GM06990 (cell line): Measurements from ENCODE around the gene RADX.

Experiments
- DNase-seq: peaks from one replicate; pipeline ENCODE4 v3.0.0-alpha.2; 2011; ENCODE audit not compliant: insufficient read length; ENCODE audit errors: extremely low read depth
- H3K27me3 ChIP-seq: replicated peaks from 2 replicates; pipeline ENCODE4 v1.6.0; 2011; ENCODE audit warnings: low read length; ENCODE audit not compliant: control insufficient read depth, insufficient read depth
- H3K36me3 ChIP-seq: 2 replicates; pipeline ENCODE4 v1.5.1; 2011; ENCODE audit warnings: low read length; ENCODE audit not compliant: control insufficient read depth, insufficient read depth
- H3K4me3 ChIP-seq: replicated peaks from 2 replicates; pipeline ENCODE4 v1.5.1; 2011; ENCODE audit warnings: low read depth, mild to moderate bottlenecking, control low read depth, low read length
- TF ChIP-seq, protein P1 (sequence below): IDR thresholded peaks from 2 replicates; pipeline ENCODE4 v1.5.1; 2011; ENCODE audit warnings: low read length, control low read depth, mild to moderate bottlenecking, inconsistent platforms; ENCODE audit not compliant: insufficient read depth, poor library complexity, severe bottlenecking

The RADX gene

DNA sequence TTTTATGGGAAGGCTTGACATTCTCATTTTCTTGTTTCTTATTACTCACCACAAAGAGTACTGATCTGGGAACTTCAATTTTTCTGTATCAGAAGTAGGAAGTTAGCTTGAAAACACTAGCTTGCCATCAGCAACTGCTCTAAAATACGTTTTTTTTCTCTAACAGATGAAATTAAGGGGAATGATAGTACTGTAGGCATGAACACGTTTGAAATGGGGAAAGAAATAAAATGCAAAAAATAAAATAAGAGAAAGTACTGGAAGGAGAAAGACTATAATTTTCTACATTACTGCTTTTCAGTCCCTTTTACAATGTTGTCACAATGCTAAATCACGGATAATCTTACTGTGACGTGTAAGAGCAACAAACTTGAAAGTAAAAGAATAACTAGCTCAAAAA is 1.5 kb downstream of the RADX start:
- no peak for DNase-seq
- Histone ChIP-seq H3K27me3 (no peaks in the 10 kb centered on the region), H3K4me3 (peak overlapping the region; percentile 74), H3K36me3 (no peaks in the 10 kb centered on the region)
- TF ChIP-seq, protein P1, sequence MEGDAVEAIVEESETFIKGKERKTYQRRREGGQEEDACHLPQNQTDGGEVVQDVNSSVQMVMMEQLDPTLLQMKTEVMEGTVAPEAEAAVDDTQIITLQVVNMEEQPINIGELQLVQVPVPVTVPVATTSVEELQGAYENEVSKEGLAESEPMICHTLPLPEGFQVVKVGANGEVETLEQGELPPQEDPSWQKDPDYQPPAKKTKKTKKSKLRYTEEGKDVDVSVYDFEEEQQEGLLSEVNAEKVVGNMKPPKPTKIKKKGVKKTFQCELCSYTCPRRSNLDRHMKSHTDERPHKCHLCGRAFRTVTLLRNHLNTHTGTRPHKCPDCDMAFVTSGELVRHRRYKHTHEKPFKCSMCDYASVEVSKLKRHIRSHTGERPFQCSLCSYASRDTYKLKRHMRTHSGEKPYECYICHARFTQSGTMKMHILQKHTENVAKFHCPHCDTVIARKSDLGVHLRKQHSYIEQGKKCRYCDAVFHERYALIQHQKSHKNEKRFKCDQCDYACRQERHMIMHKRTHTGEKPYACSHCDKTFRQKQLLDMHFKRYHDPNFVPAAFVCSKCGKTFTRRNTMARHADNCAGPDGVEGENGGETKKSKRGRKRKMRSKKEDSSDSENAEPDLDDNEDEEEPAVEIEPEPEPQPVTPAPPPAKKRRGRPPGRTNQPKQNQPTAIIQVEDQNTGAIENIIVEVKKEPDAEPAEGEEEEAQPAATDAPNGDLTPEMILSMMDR = no peak

DNA sequence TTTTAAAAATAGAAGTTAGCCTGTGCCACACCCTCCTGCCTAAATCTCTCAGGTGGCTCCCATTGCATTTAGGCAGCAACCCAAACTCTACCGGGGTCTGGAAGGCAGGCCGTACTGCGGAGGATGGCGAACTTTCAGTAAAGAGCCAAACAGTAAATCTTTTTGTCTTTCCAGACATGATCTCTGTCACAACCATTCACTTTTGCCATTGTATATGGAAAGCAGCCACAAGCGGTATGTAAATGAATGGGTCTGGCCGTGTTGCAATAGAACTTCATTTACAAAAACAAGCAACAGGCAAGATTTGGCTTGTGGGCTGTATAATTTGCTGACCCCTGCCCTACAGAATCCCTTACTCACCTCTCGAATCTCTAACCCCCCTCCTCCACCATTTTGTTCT is 3.3 kb downstream of the RADX start:
- no peak for DNase-seq
- Histone ChIP-seq H3K36me3 (no peaks in the 10 kb centered on the region), H3K4me3 (no peak overlapping the region), H3K27me3 (no peaks in the 10 kb centered on the region)
- TF ChIP-seq, protein P1 = no peak

- TF ChIP-seq, protein P1 = peak; percentile 49
- no peak overlapping the region for H3K4me3 ChIP-seq
- no peaks in the 10 kb centered on the region for H3K27me3 ChIP-seq
- DNase-seq = no peak
- H3K36me3 ChIP-seq = no peaks in the 10 kb centered on the region
Observed at GRCh38 chrX:106619797-106620196, 8.0 kb downstream of the RADX start.

DNA sequence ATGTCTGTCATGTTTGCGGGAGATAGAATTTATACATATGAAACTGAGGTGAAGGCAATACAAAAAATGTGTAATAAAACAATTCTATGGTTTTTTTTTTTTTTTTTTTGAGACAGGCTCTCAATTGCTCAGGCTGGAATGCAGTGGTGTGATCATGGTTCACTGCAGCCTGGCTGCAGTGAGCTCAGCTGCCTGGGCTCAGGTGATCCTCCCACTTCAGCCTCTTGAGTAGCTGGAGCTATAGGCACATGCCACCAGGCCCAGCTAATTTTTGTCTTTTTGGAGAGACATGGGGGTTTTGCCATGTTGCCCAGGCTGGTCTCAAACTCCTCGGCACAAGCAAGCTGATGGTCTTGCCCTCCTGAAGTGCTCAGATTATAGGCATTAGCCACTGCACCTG is 10.1 kb downstream of the RADX start:
- TF ChIP-seq, protein P1 = no peak
- Histone ChIP-seq H3K27me3 (no peaks in the 10 kb centered on the region), H3K36me3 (no peaks in the 10 kb centered on the region), H3K4me3 (no peak overlapping the region)
- no peak for DNase-seq

GRCh38 chrX:106626789-106627188 is 15.0 kb downstream of the RADX start:
- TF ChIP-seq, protein P1 = no peak
- DNase-seq = no peak
- Histone ChIP-seq H3K4me3 (no peak overlapping the region), H3K36me3 (no peaks in the 10 kb centered on the region), H3K27me3 (no peaks in the 10 kb centered on the region)

GRCh38 chrX:106631615-106632014 is 19.8 kb downstream of the RADX start:
- no peak for DNase-seq
- Histone ChIP-seq H3K27me3 (no peaks in the 10 kb centered on the region), H3K36me3 (no peaks in the 10 kb centered on the region), H3K4me3 (no peak overlapping the region)
- TF ChIP-seq, protein P1 = no peak
